B cell (primary cell): Measurements from ENCODE around the gene KCNJ10. TPM values are rescaled to one million over a fixed set of nuclear protein-coding genes. Genes with fewer than 3 reads are reported as not detected.

ENCODE experiments used
- ATAC-seq: fragments of 200-7000 bp; cut with Tn5 transposase; one replicate; pipeline ENCODE4 v1.10.0; 2021; ENCODE audit warnings: low read depth, mild to moderate bottlenecking, moderate number of reproducible peaks, moderate library complexity
- CTCF ChIA-PET: fragments of 350-600 bp; sonication (Branson Sonifier 250); formaldehyde crosslinking; loops from one replicate; lab custom pipeline; 2021; ENCODE audit warnings: antibody characterized with exemption, inconsistent platforms; lab: Charles Lee
- POLR2A ChIA-PET: fragments of 350-600 bp; sonication (Branson Sonifier 250); formaldehyde crosslinking; loops from one replicate; lab custom pipeline; 2021; ENCODE audit warnings: antibody characterized with exemption; lab: Charles Lee
- DNase-seq: peaks from one replicate; pipeline ENCODE4 v3.0.0; 2013
- H2AFZ ChIP-seq: 2 replicates; pipeline ENCODE4 v1.6.1; 2012; ENCODE audit warnings: mild to moderate bottlenecking, low read depth, low read length; ENCODE audit not compliant: insufficient read depth, poor library complexity, severe bottlenecking
- H3K27ac ChIP-seq, 2 donors: 1 replicate in 1 of 2; 2 replicates in 1 of 2; pipeline ENCODE4 v1.5.1; 2012 to 2013; ENCODE audit warnings: low read length in 2 of 2, mild to moderate bottlenecking in 2 of 2, moderate library complexity in 1 of 2
- H3K27me3 ChIP-seq, 4 experiments: fragments of 200-600 bp in 1 of 4; sonication (generic) in 1 of 4; replicated peaks in 1 of 4; 1 replicate in 2 of 4; 2 replicates in 2 of 4; pipeline versions ENCODE4 v1.6.1 to v1.7.0; 2013 to 2016; ENCODE audit warnings: low read length in 3 of 4, mild to moderate bottlenecking in 2 of 4, mixed read lengths in 1 of 4, moderate library complexity in 1 of 4; ENCODE audit not compliant: insufficient read depth in 4 of 4, control insufficient read depth in 3 of 4; ENCODE audit errors: control extremely low read depth in 1 of 4
- H3K36me3 ChIP-seq, 2 experiments: replicated peaks in 1 of 2; 1 replicate in 1 of 2; 2 replicates in 1 of 2; pipeline versions ENCODE4 v1.6.1 to v1.7.1; 2013; ENCODE audit warnings: low read length in 1 of 2; ENCODE audit not compliant: insufficient read depth in 2 of 2, control insufficient read depth in 1 of 2; ENCODE audit errors: control extremely low read depth in 1 of 2, extremely low read depth in 1 of 2
- H3K4me1 ChIP-seq, 2 donors: fragments of 200-600 bp in 1 of 2; sonication (generic) in 1 of 2; 1 replicate in 1 of 2; 2 replicates in 1 of 2; pipeline versions ENCODE4 v1.5.1 to v1.6.1; 2013 to 2017; ENCODE audit warnings: low read length in 2 of 2; ENCODE audit not compliant: control insufficient read depth in 2 of 2, insufficient read depth in 2 of 2
- H3K4me2 ChIP-seq: replicated peaks from 2 replicates; pipeline ENCODE3; 2012; ENCODE audit warnings: mild to moderate bottlenecking, low read depth, low read length; ENCODE audit not compliant: poor library complexity, severe bottlenecking
- H3K4me3 ChIP-seq, 5 experiments: fragments of 200-600 bp in 1 of 5; sonication (generic) in 1 of 5; 1 replicate in 3 of 5; 2 replicates in 2 of 5; pipeline versions ENCODE4 v1.5.1 to v1.7.0; 2011 to 2016; ENCODE audit warnings: low read length in 4 of 5, mild to moderate bottlenecking in 4 of 5, low read depth in 2 of 5, control low read depth in 1 of 5, moderate library complexity in 1 of 5; ENCODE audit not compliant: insufficient read depth in 1 of 5; ENCODE audit errors: control extremely low read depth in 1 of 5, extremely low read depth in 1 of 5
- H3K79me2 ChIP-seq: fragments of 200-600 bp; sonication (generic); one replicate; pipeline ENCODE4 v1.6.0; 2016; ENCODE audit warnings: low read length; ENCODE audit not compliant: control insufficient read depth, insufficient read depth
- H3K9ac ChIP-seq: fragments of 200-600 bp; sonication (generic); 2 replicates; pipeline ENCODE4 v1.6.1; 2017; ENCODE audit warnings: mild to moderate bottlenecking, low read length, moderate library complexity
- H3K9me3 ChIP-seq, 3 donors: one replicate each; pipeline versions ENCODE4 v1.6.1 to v1.7.1; 2013; ENCODE audit warnings: low read length in 2 of 3; ENCODE audit not compliant: control insufficient read depth in 2 of 3, insufficient read depth in 1 of 3; ENCODE audit errors: control extremely low read depth in 1 of 3
- H4K20me1 ChIP-seq: 2 replicates; pipeline ENCODE4 v1.6.0; 2012; ENCODE audit warnings: mild to moderate bottlenecking, low read length; ENCODE audit not compliant: insufficient read depth, control insufficient read depth, poor library complexity, severe bottlenecking
- H3K27ac Mint-ChIP-seq: one replicate; pipeline ENCODE4 v1.8.0; 2021; ENCODE audit warnings: mixed read lengths
- H3K27me3 Mint-ChIP-seq: one replicate; pipeline ENCODE4 v1.8.0; 2021; ENCODE audit warnings: mixed read lengths
- H3K4me1 Mint-ChIP-seq: one replicate; pipeline ENCODE4 v1.8.0; 2021; ENCODE audit warnings: mixed read lengths
- H3K4me3 Mint-ChIP-seq: one replicate; pipeline ENCODE4 v1.8.0; 2021; ENCODE audit warnings: mixed read lengths
- H3K9me3 Mint-ChIP-seq: one replicate; pipeline ENCODE4 v1.8.0; 2022; ENCODE audit warnings: mixed read lengths; ENCODE audit not compliant: insufficient read depth
- CTCF ChIP-seq: fragments of 200-600 bp; IDR thresholded peaks from one replicate; pipeline ENCODE4 v1.8.0; 2022; ENCODE audit warnings: antibody characterized with exemption, mild to moderate bottlenecking
- EZH2 ChIP-seq: IDR thresholded peaks from 2 replicates; pipeline ENCODE4 v1.6.1; 2012; ENCODE audit warnings: borderline replicate concordance, low read depth, mild to moderate bottlenecking, moderate library complexity, low read length; ENCODE audit not compliant: insufficient read depth, poor library complexity, severe bottlenecking
- WGBS: methylation state at CpG from one replicate; pipeline ENCODE4 v1.1.5; 2013; ENCODE audit warnings: missing lambda C conversion rate; ENCODE audit not compliant: insufficient coverage; 5-methylcytosine and 5-hydroxymethylcytosine counted together
- intact Hi-C: fragments of 100-400 bp; cut with micrococcal nuclease; formaldehyde crosslinking; loops from one replicate; pipeline ENCODE4 v1.10.0; 2022
- polyA plus RNA-seq: library from polyadenylated mRNA; depleted of rRNA; stranded (reverse); fragments of >200 nt; gene quantifications from 2 replicates; pipeline ENCODE4 v1.2.3, GENCODE V29; 2012
- total RNA-seq, 2 donors: library from RNA; stranded (reverse); fragments of 120-200 nt in 1 of 2; gene quantifications; 1 replicate in 1 of 2; 2 replicates in 1 of 2; pipeline versions ENCODE4 v1.2.3 to v1.2.4, GENCODE V29; 2013 to 2022

Gene KCNJ10
- total and polyA plus RNA-seq, 2 donors (not counting 1 experiment from before 2014, with no cell fraction given) = not detected

GRCh38 chr1:160080381-160081100 lies 10.6 kb upstream of the KCNJ10 start:
- WGBS = 92% methylated on average over 1 of the region's 6 CpGs
- H3K4me3 ChIP-seq = no peak overlapping the region
- peaks cover 0 to 4% (median 0%) of the 10 kb centered on the region in 3 donors for H3K9me3 ChIP-seq
- ATAC-seq (no peak), DNase-seq (no peak)
- no peak overlapping the region for H2AFZ ChIP-seq
- peaks cover 0 to 51% (median 35%) of the 10 kb centered on the region in 4 experiments for H3K27me3 ChIP-seq
- H3K36me3 ChIP-seq = no peaks in the 10 kb centered on the region
- POLR2A ChIA-PET = no interaction called here
- H4K20me1 ChIP-seq = no peaks in the 10 kb centered on the region
- Mint-ChIP-seq H3K9me3 (no peaks in the 10 kb centered on the region), H3K4me1 (peaks cover 12% of the 10 kb centered on the region), H3K27ac (no peak overlapping the region), H3K27me3 (peaks cover 53% of the 10 kb centered on the region), H3K4me3 (no peak overlapping the region)
- intact Hi-C loops = no loop called here
- H3K9ac ChIP-seq = no peak overlapping the region
- no peak overlapping the region for H3K4me2 ChIP-seq
- TF ChIP-seq EZH2 (no peak), CTCF (no peak)
- CTCF ChIA-PET = interaction anchor here (0.6 to 8.9 kb wide), 6 partner anchors 9 to 334 kb away, joined by 3 to 112 read pairs (median 4); partner anchors contain the start of gene IGSF8
- H3K4me1 ChIP-seq = peaks cover 6 to 9% of the 10 kb centered on the region in 2 donors
- no peaks in the 10 kb centered on the region for H3K79me2 ChIP-seq
- no peak overlapping the region for H3K27ac ChIP-seq

- Histone ChIP-seq H3K9ac (no peak overlapping the region), H3K27me3 (peaks cover 0 to 51% (median 35%) of the 10 kb centered on the region in 4 experiments), H3K79me2 (no peaks in the 10 kb centered on the region), H3K4me2 (no peak overlapping the region), H3K9me3 (peaks cover 0 to under 1% (median 0%) of the 10 kb centered on the region in 3 donors), H3K4me3 (no peak overlapping the region), H4K20me1 (no peaks in the 10 kb centered on the region), H3K27ac (no peak overlapping the region), H2AFZ (no peak overlapping the region), H3K4me1 (peaks cover 6 to 9% of the 10 kb centered on the region in 2 donors), H3K36me3 (no peaks in the 10 kb centered on the region)
- ChIA-PET POLR2A (no interaction called here), CTCF (interaction anchor here (0.7 to 4.4 kb wide), 12 partner anchors 10 to 290 kb away, joined by 3 to 46 read pairs (median 6); partner anchors contain the start of gene KCNJ10)
- intact Hi-C loops = loop anchor here (5.0 kb wide), 1 partner anchor 142 kb away; no protein-coding TSS in a partner anchor
- DNase-seq (no peak), ATAC-seq (no peak)
- WGBS = no CpG with 5 or more reads among the region's 4 CpGs
- H3K27ac Mint-ChIP-seq = no peak overlapping the region
- TF ChIP-seq CTCF (no peak), EZH2 (no peak)
- peaks cover 54% of the 10 kb centered on the region for H3K27me3 Mint-ChIP-seq
- no peaks in the 10 kb centered on the region for H3K9me3 Mint-ChIP-seq
- H3K4me3 Mint-ChIP-seq = no peak overlapping the region
- H3K4me1 Mint-ChIP-seq = peaks cover 8% of the 10 kb centered on the region
Measured at GRCh38 chr1:160079448-160079847, 9.5 kb upstream of the KCNJ10 start.
